Stomach (tissue), 9 donors: Measurements from ENCODE around the gene ATIC. TPM values are rescaled to one million over a fixed set of nuclear protein-coding genes. Genes with fewer than 3 reads are reported as not detected.

Experiments used
- DNase-seq, 2 donors: peaks; one replicate each; pipeline versions ENCODE4 v3.0.0 to v3.0.0-alpha.2; 2013 to 2019
- H3K27ac ChIP-seq, 5 donors: fragments of 200-600 bp in 4 of 5; sonication (generic) in 4 of 5; one replicate each; pipeline ENCODE4 v1.5.1; 2013 to 2019; ENCODE audit warnings: mild to moderate bottlenecking in 1 of 5, moderate library complexity in 1 of 5
- H3K27me3 ChIP-seq, 3 donors: fragments of 200-600 bp; sonication (generic); one replicate each; pipeline ENCODE4 v1.5.1; 2017 to 2019; ENCODE audit warnings: mixed run types in 1 of 3
- H3K36me3 ChIP-seq, 4 donors: fragments of 200-600 bp; sonication (generic); 1 replicate in 3 of 4; 2 replicates in 1 of 4; pipeline ENCODE4 v1.5.1; 2016 to 2019
- H3K4me1 ChIP-seq, 4 donors: fragments of 200-600 bp; sonication (generic); one replicate each; pipeline ENCODE4 v1.5.1; 2016 to 2019
- H3K4me3 ChIP-seq, 4 donors: fragments of 200-600 bp; sonication (generic) in 3 of 4; one replicate each; pipeline ENCODE4 v1.5.1; 2016 to 2019; ENCODE audit warnings: mild to moderate bottlenecking in 1 of 4
- H3K9me3 ChIP-seq, 4 donors: fragments of 200-600 bp; sonication (generic); one replicate each; pipeline ENCODE4 v1.5.1; 2016 to 2019
- CTCF ChIP-seq, 7 experiments: fragments of 450-650 bp in 4 of 7; fragments of 200-600 bp in 3 of 7; sonication (generic) in 3 of 7; IDR thresholded peaks; one replicate each; pipeline ENCODE4 v1.5.1; 2016 to 2019; ENCODE audit warnings: antibody characterized with exemption in 7 of 7, control low read depth in 2 of 7, mild to moderate bottlenecking in 1 of 7
- EP300 ChIP-seq: sonication (generic); formaldehyde crosslinking; IDR thresholded peaks from one replicate; pipeline ENCODE4 v1.6.1; 2017; ENCODE audit warnings: antibody characterized with exemption
- POLR2A ChIP-seq, 4 donors: fragments of 450-650 bp; IDR thresholded peaks; one replicate each; pipeline ENCODE4 v1.6.1; 2016; ENCODE audit warnings: antibody characterized with exemption in 4 of 4, control low read depth in 2 of 4, mild to moderate bottlenecking in 1 of 4, moderate library complexity in 1 of 4
- POLR2AphosphoS5 ChIP-seq, 3 donors: sonication (generic); formaldehyde crosslinking; IDR thresholded peaks; one replicate each; pipeline ENCODE4 v1.6.1; 2016; ENCODE audit warnings: antibody characterized with exemption in 3 of 3
- WGBS, 5 donors: extraction: QIAGEN DNeasy Blood & Tissue Kit in 3 of 5; methylation state at CpG; one replicate each; pipeline versions ENCODE4 v1.1.5 to v1.1.7; 2013 to 2018; 5-methylcytosine and 5-hydroxymethylcytosine counted together
- intact Hi-C: fragments of 100-400 bp; cut with DNase I; formaldehyde crosslinking; loops from one replicate; pipeline ENCODE4 v1.15.1; 2023; ENCODE audit warnings: low total_unique reads
- polyA plus RNA-seq, 3 donors: library from polyadenylated mRNA; stranded (reverse); fragments of 200-250 nt; gene quantifications; one replicate each; pipeline ENCODE4 v1.2.3, GENCODE V29; 2013
- total RNA-seq, 5 donors: library from RNA; depleted of rRNA; stranded (reverse); fragments of >200 nt; gene quantifications; one replicate each; pipeline versions ENCODE4 v1.1.0 to v1.2.3, GENCODE V29; 2014 to 2016
- donor health status: healthy with polysubstance abuse.
- donor health status: Bipolar disorder and iron deficiency.
- donor health status: healthy.

ATIC gene
- total and polyA plus RNA-seq, 8 donors = 9.4 to 125 (median 76.6) TPM

GRCh38 chr2:215361211-215361875, 49.5 kb downstream of the ATIC start:
- Histone ChIP-seq H3K27ac (no peak overlapping the region), H3K36me3 (peaks cover 18 to 70% (median 65%) of the 10 kb centered on the region in 4 donors), H3K4me1 (no peaks in the 10 kb centered on the region), H3K9me3 (no peaks in the 10 kb centered on the region), H3K4me3 (no peak overlapping the region), H3K27me3 (no peaks in the 10 kb centered on the region)
- WGBS, 5 donors = 88 to 92% (median 90%) methylated on average over 4 of the region's 4 CpGs
- intact Hi-C loops = no loop called here
- TF ChIP-seq CTCF (IDR thresholded peaks at IDR 0.05) = no peak
- no peak for TF ChIP-seq EP300
- TF ChIP-seq POLR2AphosphoS5 (IDR thresholded peaks at IDR 0.05) = no peak
- TF ChIP-seq POLR2A (IDR thresholded peaks at IDR 0.05) = no peak
- no peak for DNase-seq

GRCh38 chr2:215361876-215362561, 50.2 kb downstream of the ATIC start:
- WGBS, 5 donors = 76 to 90% (median 77%) methylated on average over 6 of the region's 6 CpGs
- H3K27me3 ChIP-seq = no peaks in the 10 kb centered on the region
- intact Hi-C loops = no loop called here
- TF ChIP-seq EP300 (no peak), CTCF (IDR thresholded peaks at IDR 0.05) (no peak), POLR2A (IDR thresholded peaks at IDR 0.05) (no peak), POLR2AphosphoS5 (IDR thresholded peaks at IDR 0.05) (no peak)
- no peaks in the 10 kb centered on the region for H3K9me3 ChIP-seq
- H3K4me1 ChIP-seq = no peaks in the 10 kb centered on the region
- H3K27ac ChIP-seq = no peak overlapping the region
- H3K36me3 ChIP-seq = peaks cover 18 to 74% (median 71%) of the 10 kb centered on the region in 4 donors
- H3K4me3 ChIP-seq = no peak overlapping the region
- DNase-seq = no peak

GRCh38 chr2:215362562-215362904, 50.7 kb downstream of the ATIC start:
- Histone ChIP-seq H3K27ac (no peak overlapping the region), H3K4me1 (no peaks in the 10 kb centered on the region), H3K9me3 (no peaks in the 10 kb centered on the region), H3K27me3 (no peaks in the 10 kb centered on the region), H3K4me3 (no peak overlapping the region), H3K36me3 (peaks cover 18 to 79% (median 75%) of the 10 kb centered on the region in 4 donors)
- TF ChIP-seq CTCF (IDR thresholded peaks at IDR 0.05) (no peak), POLR2A (IDR thresholded peaks at IDR 0.05) (no peak), POLR2AphosphoS5 (IDR thresholded peaks at IDR 0.05) (no peak)
- intact Hi-C loops = no loop called here
- 85 to 99% (median 96%) methylated on average over 8 of the region's 8 CpGs for WGBS, 5 donors
- DNase-seq = no peak

DNA sequence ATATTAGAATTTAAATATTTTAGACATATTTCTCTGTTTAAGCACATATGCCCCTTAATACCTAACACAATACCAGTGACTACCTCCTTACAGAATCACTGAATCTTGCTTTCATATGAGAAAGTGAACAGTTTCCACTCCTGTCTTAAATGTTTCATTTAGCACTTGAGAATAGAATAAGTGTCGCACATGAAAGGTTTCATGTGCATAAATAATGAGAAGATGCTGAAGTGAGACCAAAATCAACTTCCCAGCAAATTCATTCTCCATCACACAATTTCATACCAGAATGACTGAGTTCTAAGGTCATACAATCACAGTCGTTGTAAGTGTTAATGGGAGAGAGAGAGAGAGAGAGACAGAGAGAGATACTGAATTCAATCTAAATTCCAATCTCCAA, 51.2 kb downstream of the ATIC start:
- H3K27ac ChIP-seq = no peak overlapping the region
- no peak overlapping the region for H3K4me3 ChIP-seq
- H3K4me1 ChIP-seq = no peaks in the 10 kb centered on the region
- H3K27me3 ChIP-seq = no peaks in the 10 kb centered on the region
- intact Hi-C loops = no loop called here
- 77 to 89% (median 82%) methylated on average over 2 of the region's 2 CpGs for WGBS, 5 donors
- TF ChIP-seq EP300 (no peak), POLR2A (IDR thresholded peaks at IDR 0.05) (no peak), POLR2AphosphoS5 (IDR thresholded peaks at IDR 0.05) (no peak), CTCF (IDR thresholded peaks at IDR 0.05) (no peak)
- H3K9me3 ChIP-seq = no peaks in the 10 kb centered on the region
- no peak for DNase-seq
- H3K36me3 ChIP-seq = peaks cover 18 to 84% (median 80%) of the 10 kb centered on the region in 4 donors
